Measurements from ENCODE around the gene JOSD1.

Gene JOSD1

GRCh38 chr22:38732251-38732815 is 31.6 kb upstream of the JOSD1 start:
- DNase-seq, result no peak

GRCh38 chr22:38731703-38732161 is 31.0 kb upstream of the JOSD1 start:
- no peak for DNase-seq

- no peak for DNase-seq
These were observed 29.7 kb upstream of the JOSD1 start for GRCh38 chr22:38730411-38730871.

GRCh38 chr22:38729946-38730345 is 29.2 kb upstream of the JOSD1 start:
- DNase-seq, result no peak

GRCh38 chr22:38728871-38729796 is 28.4 kb upstream of the JOSD1 start:
- no peak for DNase-seq

- DNase-seq, result no peak
These were observed 27.0 kb upstream of the JOSD1 start for GRCh38 chr22:38727530-38728451.

GRCh38 chr22:38727123-38727522 is 26.4 kb upstream of the JOSD1 start:
- no peak for DNase-seq

- DNase-seq, result no peak
These were observed 25.3 kb upstream of the JOSD1 start for GRCh38 chr22:38725900-38726655.

- no peak for DNase-seq
These were observed 24.3 kb upstream of the JOSD1 start for GRCh38 chr22:38724926-38725571.

GRCh38 chr22:38724176-38724575 is 23.4 kb upstream of the JOSD1 start:
- DNase-seq, result no peak

GRCh38 chr22:38721551-38721950 is 20.8 kb upstream of the JOSD1 start:
- DNase-seq, result no peak

GRCh38 chr22:38720350-38720749 is 19.6 kb upstream of the JOSD1 start:
- DNase-seq, result no peak

GRCh38 chr22:38719196-38719595 is 18.5 kb upstream of the JOSD1 start:
- no peak for DNase-seq

GRCh38 chr22:38718414-38718813 is 17.7 kb upstream of the JOSD1 start:
- DNase-seq, result peak; percentile 89

GRCh38 chr22:38717244-38717643 is 16.5 kb upstream of the JOSD1 start:
- no peak for DNase-seq

- no peak for DNase-seq
These were observed 16.1 kb upstream of the JOSD1 start for GRCh38 chr22:38716826-38717225.

GRCh38 chr22:38716271-38716670 is 15.5 kb upstream of the JOSD1 start:
- no peak for DNase-seq

- no peak for DNase-seq
These were observed 15.1 kb upstream of the JOSD1 start for GRCh38 chr22:38715852-38716251.

- DNase-seq, result no peak
These were observed 14.5 kb upstream of the JOSD1 start for GRCh38 chr22:38715176-38715764.

GRCh38 chr22:38713921-38714320 is 13.2 kb upstream of the JOSD1 start:
- no peak for DNase-seq

- no peak for DNase-seq
These were observed 11.9 kb upstream of the JOSD1 start for GRCh38 chr22:38712486-38713207.
